Measurements from ENCODE around the gene SMAD4. TPM values are rescaled to one million over a fixed set of nuclear protein-coding genes. Genes with fewer than 3 reads are reported as not detected.
"Not testable (repeated sequence)": the region's sequence is repeated elsewhere in the genome, so short reads cannot be mapped to it uniquely, and the experiment has no call there.

Gene SMAD4
- total and polyA plus RNA-seq, 4 donors: 12.5 to 143 (median 60.6) TPM

DNA sequence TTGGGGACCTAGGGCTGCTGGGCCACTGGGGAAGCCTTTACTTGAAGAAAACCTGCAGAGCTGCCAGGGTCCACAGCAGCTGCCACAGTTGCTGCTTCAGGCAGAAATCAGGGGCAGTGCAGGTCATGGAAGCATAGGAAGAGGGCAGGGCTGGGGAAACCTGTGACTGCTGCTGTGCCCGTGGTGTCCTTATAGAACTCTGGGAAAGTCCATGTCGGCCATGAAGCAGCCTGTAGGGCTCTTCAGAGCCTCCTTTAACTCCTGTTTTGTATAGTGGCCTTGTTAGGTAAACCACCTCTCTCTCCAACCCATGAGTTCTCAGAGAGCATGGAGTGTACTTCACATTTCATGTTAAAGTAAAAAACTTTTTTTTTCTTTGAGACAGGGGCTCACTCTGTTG lies 62.1 kb downstream of the SMAD4 start:
- Histone ChIP-seq H3K9me3 (ENCODE audit: control insufficient read depth in 4 of 4, insufficient read depth in 3 of 4, low read length in 3 of 4) (peaks cover 0 to 8% (median 3%) of the 10 kb centered on the region in 4 donors), H3K27ac (ENCODE audit: low read depth in 1 of 2, low read length in 1 of 2) (no peak overlapping the region), H3K27me3 (ENCODE audit: control insufficient read depth in 3 of 3, insufficient read depth in 3 of 3, low read length in 2 of 3) (no peaks in the 10 kb centered on the region), H3K36me3 (ENCODE audit: control insufficient read depth in 4 of 4, insufficient read depth in 4 of 4, low read length in 4 of 4) (no peaks in the 10 kb centered on the region), H3K9ac (ENCODE audit: insufficient read depth in 1 of 2, low read length in 2 of 2) (no peak overlapping the region), H3K4me1 (ENCODE audit: control insufficient read depth in 5 of 5, insufficient read depth in 5 of 5, low read length in 5 of 5) (no peaks in the 10 kb centered on the region), H3K4me3 (no peak overlapping the region)
- DNase-seq (peak in 2 of 3 donors; percentile 23 to 54), ATAC-seq (ENCODE audit: insufficient read depth, low FRiP score) (no peak)
- TF ChIP-seq, protein P1, sequence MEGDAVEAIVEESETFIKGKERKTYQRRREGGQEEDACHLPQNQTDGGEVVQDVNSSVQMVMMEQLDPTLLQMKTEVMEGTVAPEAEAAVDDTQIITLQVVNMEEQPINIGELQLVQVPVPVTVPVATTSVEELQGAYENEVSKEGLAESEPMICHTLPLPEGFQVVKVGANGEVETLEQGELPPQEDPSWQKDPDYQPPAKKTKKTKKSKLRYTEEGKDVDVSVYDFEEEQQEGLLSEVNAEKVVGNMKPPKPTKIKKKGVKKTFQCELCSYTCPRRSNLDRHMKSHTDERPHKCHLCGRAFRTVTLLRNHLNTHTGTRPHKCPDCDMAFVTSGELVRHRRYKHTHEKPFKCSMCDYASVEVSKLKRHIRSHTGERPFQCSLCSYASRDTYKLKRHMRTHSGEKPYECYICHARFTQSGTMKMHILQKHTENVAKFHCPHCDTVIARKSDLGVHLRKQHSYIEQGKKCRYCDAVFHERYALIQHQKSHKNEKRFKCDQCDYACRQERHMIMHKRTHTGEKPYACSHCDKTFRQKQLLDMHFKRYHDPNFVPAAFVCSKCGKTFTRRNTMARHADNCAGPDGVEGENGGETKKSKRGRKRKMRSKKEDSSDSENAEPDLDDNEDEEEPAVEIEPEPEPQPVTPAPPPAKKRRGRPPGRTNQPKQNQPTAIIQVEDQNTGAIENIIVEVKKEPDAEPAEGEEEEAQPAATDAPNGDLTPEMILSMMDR (IDR thresholded peaks at IDR 0.05; ENCODE audit: control extremely low read depth, extremely low read depth): no peak
- 44 to 64% methylated on average over 2 of the region's 2 CpGs for WGBS, 2 donors

DNA sequence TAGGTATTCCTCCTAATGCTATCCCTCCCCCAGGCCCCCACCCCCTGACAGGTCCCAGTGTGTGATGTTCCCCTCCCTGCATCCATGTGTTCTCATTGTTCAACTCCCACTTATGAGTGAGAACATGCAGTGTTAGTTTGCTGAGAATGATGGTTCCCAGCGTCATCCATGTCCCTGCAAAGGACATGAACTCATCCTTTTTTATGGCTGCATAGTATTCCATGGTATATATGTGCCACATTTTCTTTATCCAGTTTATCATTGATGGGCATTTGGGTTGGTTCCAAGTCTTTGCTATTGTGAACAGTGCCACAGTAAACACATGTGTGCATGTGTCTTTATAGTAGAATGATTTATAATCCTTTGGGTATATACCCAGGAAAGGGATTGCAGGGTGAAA lies 63.0 kb downstream of the SMAD4 start:
- not testable (repeated sequence) for H3K36me3 ChIP-seq (ENCODE audit: control insufficient read depth in 4 of 4, insufficient read depth in 4 of 4, low read length in 4 of 4); ATAC-seq (ENCODE audit: insufficient read depth, low FRiP score); H3K27me3 ChIP-seq (ENCODE audit: control insufficient read depth in 3 of 3, insufficient read depth in 3 of 3, low read length in 2 of 3); H3K9ac ChIP-seq (ENCODE audit: insufficient read depth in 1 of 2, low read length in 2 of 2); H3K9me3 ChIP-seq (ENCODE audit: control insufficient read depth in 4 of 4, insufficient read depth in 3 of 4, low read length in 3 of 4); H3K4me3 ChIP-seq; H3K27ac ChIP-seq (ENCODE audit: low read depth in 1 of 2, low read length in 1 of 2); H3K4me1 ChIP-seq (ENCODE audit: control insufficient read depth in 5 of 5, insufficient read depth in 5 of 5, low read length in 5 of 5); DNase-seq
- 93 to 100% methylated on average over 1 of the region's 1 CpG for WGBS, 2 donors

DNA sequence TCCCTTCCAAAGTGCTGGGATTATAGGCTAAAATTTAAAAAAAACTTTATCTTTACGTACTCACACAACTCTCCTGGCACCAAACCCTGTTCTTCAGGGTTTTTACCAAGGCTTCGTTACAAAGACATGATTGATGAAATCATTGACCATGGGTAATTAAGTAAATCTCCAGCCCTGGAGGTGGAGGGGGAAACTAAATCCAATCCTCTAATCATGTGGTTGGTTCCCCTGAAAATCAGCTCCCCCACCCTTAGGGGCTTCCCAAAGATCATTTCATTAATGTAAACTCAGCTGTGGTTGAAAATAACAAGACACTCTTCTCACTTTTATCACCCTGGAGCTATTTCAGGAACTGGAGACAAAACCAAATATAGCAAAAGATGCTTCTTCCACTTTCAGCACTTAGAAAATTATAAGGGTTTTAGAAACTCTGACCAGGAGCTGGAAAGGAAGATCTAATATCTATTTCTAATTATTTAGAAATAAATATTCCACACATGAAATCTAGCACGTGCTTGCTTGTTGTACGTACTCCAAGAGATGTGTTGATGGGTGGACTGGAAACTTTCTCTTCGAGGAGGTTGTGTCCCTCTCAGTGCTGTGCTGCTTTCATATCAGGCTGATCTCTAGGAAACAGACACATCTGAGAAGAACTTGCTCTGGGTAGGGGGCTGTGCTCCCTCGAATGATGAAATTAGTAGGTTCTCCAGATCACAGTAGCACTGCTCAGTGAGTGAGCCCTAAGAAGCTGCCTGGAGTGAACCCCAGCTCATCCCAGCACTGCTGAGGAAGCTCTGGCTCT lies 67.2 kb downstream of the SMAD4 start:
- Histone ChIP-seq H3K9ac (ENCODE audit: insufficient read depth in 1 of 2, low read length in 2 of 2) (no peak overlapping the region), H3K9me3 (ENCODE audit: control insufficient read depth in 4 of 4, insufficient read depth in 3 of 4, low read length in 3 of 4) (peaks cover 0 to 2% (median 0%) of the 10 kb centered on the region in 4 donors), H3K27me3 (ENCODE audit: control insufficient read depth in 3 of 3, insufficient read depth in 3 of 3, low read length in 2 of 3) (no peaks in the 10 kb centered on the region), H3K4me1 (ENCODE audit: control insufficient read depth in 5 of 5, insufficient read depth in 5 of 5, low read length in 5 of 5) (no peaks in the 10 kb centered on the region), H3K36me3 (ENCODE audit: control insufficient read depth in 4 of 4, insufficient read depth in 4 of 4, low read length in 4 of 4) (no peaks in the 10 kb centered on the region), H3K4me3 (no peak overlapping the region), H3K27ac (ENCODE audit: low read depth in 1 of 2, low read length in 1 of 2) (no peak overlapping the region)
- TF ChIP-seq, protein P1 (IDR thresholded peaks at IDR 0.05; ENCODE audit: control extremely low read depth, extremely low read depth): no peak
- DNase-seq (no peak), ATAC-seq (ENCODE audit: insufficient read depth, low FRiP score) (no peak)
- WGBS, 2 donors: 80 to 85% methylated on average over 6 of the region's 6 CpGs

DNA sequence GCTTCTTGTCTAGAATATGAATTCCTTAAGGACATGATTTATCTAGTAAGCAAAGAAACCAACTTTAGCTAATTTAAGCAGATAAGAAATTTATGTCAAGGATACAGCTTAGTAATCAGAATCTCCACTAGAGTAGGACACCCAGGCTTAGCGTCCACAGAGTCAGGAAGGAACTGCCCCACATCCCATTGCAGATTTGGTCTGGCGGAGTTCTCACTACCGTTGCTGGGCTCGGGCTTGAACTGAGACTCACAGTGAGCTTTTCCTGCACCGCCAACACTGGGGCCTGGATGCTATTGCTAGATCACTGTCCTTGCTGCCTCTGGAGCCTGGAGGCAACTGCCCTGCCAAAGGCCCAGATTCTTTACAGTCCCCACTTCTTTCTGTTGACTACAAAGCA lies 68.1 kb downstream of the SMAD4 start:
- Histone ChIP-seq H3K9me3 (ENCODE audit: control insufficient read depth in 4 of 4, insufficient read depth in 3 of 4, low read length in 3 of 4) (peaks cover 0 to 2% (median 0%) of the 10 kb centered on the region in 4 donors), H3K27me3 (ENCODE audit: control insufficient read depth in 3 of 3, insufficient read depth in 3 of 3, low read length in 2 of 3) (no peaks in the 10 kb centered on the region), H3K27ac (ENCODE audit: low read depth in 1 of 2, low read length in 1 of 2) (no peak overlapping the region), H3K4me3 (no peak overlapping the region), H3K36me3 (ENCODE audit: control insufficient read depth in 4 of 4, insufficient read depth in 4 of 4, low read length in 4 of 4) (no peaks in the 10 kb centered on the region), H3K9ac (ENCODE audit: insufficient read depth in 1 of 2, low read length in 2 of 2) (no peak overlapping the region), H3K4me1 (ENCODE audit: control insufficient read depth in 5 of 5, insufficient read depth in 5 of 5, low read length in 5 of 5) (no peaks in the 10 kb centered on the region)
- TF ChIP-seq, protein P1 (IDR thresholded peaks at IDR 0.05; ENCODE audit: control extremely low read depth, extremely low read depth): no peak
- 79 to 82% methylated on average over 5 of the region's 5 CpGs for WGBS, 2 donors
- DNase-seq (no peak), ATAC-seq (ENCODE audit: insufficient read depth, low FRiP score) (no peak)

Data from lung (tissue), 12 donors.